K562 (cell line): Measurements from ENCODE around the gene LCA5L. TPM values are rescaled to one million over a fixed set of nuclear protein-coding genes. Genes with fewer than 3 reads are reported as not detected.

Experiments
- CBX3 ChIP-seq, 2 experiments: IDR thresholded peaks; 1 replicate in 1 of 2; 2 replicates in 1 of 2; pipeline ENCODE4 v1.6.1; 2012; ENCODE audit warnings: inconsistent platforms in 2 of 2, low read length in 2 of 2, borderline replicate concordance in 1 of 2, control low read depth in 1 of 2
- GABPB1 ChIP-seq: sonication (generic); formaldehyde crosslinking; IDR thresholded peaks from 2 replicates; pipeline ENCODE4 v1.8.0; 2022; ENCODE audit warnings: mild to moderate bottlenecking, missing genetic modification reagents
- PCBP2 ChIP-seq: fragments of 200-400 bp; formaldehyde crosslinking; IDR thresholded peaks from 2 replicates; pipeline ENCODE4 v1.6.1; 2018; ENCODE audit warnings: low read length, low read depth, mild to moderate bottlenecking, moderate library complexity; ENCODE audit not compliant: poor library complexity, severe bottlenecking
- RB1 ChIP-seq: fragments of 450-650 bp; IDR thresholded peaks from 2 replicates; pipeline ENCODE4 v1.6.1; 2017; ENCODE audit warnings: low read depth, mild to moderate bottlenecking
- SMARCB1 ChIP-seq: IDR thresholded peaks from 2 replicates; pipeline ENCODE4 v1.6.1; 2011; ENCODE audit warnings: improper control_type of control experiment, low read depth; ENCODE audit not compliant: insufficient read length
- SMC3 ChIP-seq: conservative IDR thresholded peaks from 2 replicates; pipeline ENCODE4 v1.6.1; 2011; ENCODE audit warnings: low read depth, low read length, improper control_type of control experiment; ENCODE audit not compliant: insufficient read depth
- U2AF2 ChIP-seq: fragments of 200-400 bp; formaldehyde crosslinking; optimal IDR thresholded peaks from 2 replicates; pipeline ENCODE3; 2017; ENCODE audit warnings: low read depth, mild to moderate bottlenecking, low read length
- ZBTB40 ChIP-seq, 2 experiments: fragments of 450-650 bp in 1 of 2; sonication (generic) in 1 of 2; formaldehyde crosslinking in 1 of 2; IDR thresholded peaks; 2 replicates each; pipeline versions ENCODE4 v1.7.1 to v1.9.0; 2016 to 2022; ENCODE audit warnings: inconsistent platforms in 1 of 2, mild to moderate bottlenecking in 1 of 2, missing genetic modification reagents in 1 of 2
- ZNF707 ChIP-seq: fragments of 250-450 bp; sonication (Bioruptor Pico); conservative IDR thresholded peaks from 2 replicates; pipeline ENCODE4 v1.8.0; 2022; ENCODE audit warnings: inconsistent platforms, mild to moderate bottlenecking, moderate library complexity
- polyA plus RNA-seq, 8 experiments: library from polyadenylated mRNA; depleted of rRNA in 4 of 8; stranded (reverse) in 5 of 8; unstranded in 3 of 8; fragments of >200 nt; fragmentation: Nextera tagmentation in 2 of 8; fragmentation: Illumina TruSeq in 1 of 8; extraction: Ambion mirVana in 2 of 8; extraction: Trizol in 1 of 8; gene quantifications; 2 replicates each; pipeline versions ENCODE4 v1.2.1 to v1.2.3, GENCODE V29; 2011 to 2014; ENCODE audit warnings: inconsistent platforms in 1 of 8, missing spikeins in 1 of 8
- total RNA-seq, 7 experiments: library from RNA; depleted of rRNA in 6 of 7; stranded (reverse); fragments of >200 nt in 6 of 7; fragmentation: Illumina TruSeq in 2 of 7; extraction: Trizol in 2 of 7; gene quantifications; 2 replicates each; pipeline versions ENCODE4 v1.2.1 to v1.2.3, GENCODE V29; 2011 to 2021; ENCODE audit warnings: low replicate concordance in 1 of 7
- TF ChIP-seq, protein P1 (sequence below), 2 experiments: fragments of 150-350 bp in 1 of 2; IDR thresholded peaks; 2 replicates each; pipeline ENCODE4 v1.6.1; 2012 to 2016; ENCODE audit warnings: low read depth in 2 of 2, low read length in 2 of 2, mild to moderate bottlenecking in 1 of 2, moderate library complexity in 1 of 2
- TF ChIP-seq, protein P2 (sequence below): fragments of 450-650 bp; formaldehyde crosslinking; IDR thresholded peaks from 2 replicates; pipeline ENCODE4 v1.4.0; 2020; ENCODE audit warnings: mild to moderate bottlenecking, moderate library complexity

LCA5L gene
- total and polyA plus RNA-seq, 9 of the 15 experiments (the other 6 are each of a cell fraction or from before 2014, with no cell fraction given) = 1.8 to 4.9 (median 3.8) TPM

DNA sequence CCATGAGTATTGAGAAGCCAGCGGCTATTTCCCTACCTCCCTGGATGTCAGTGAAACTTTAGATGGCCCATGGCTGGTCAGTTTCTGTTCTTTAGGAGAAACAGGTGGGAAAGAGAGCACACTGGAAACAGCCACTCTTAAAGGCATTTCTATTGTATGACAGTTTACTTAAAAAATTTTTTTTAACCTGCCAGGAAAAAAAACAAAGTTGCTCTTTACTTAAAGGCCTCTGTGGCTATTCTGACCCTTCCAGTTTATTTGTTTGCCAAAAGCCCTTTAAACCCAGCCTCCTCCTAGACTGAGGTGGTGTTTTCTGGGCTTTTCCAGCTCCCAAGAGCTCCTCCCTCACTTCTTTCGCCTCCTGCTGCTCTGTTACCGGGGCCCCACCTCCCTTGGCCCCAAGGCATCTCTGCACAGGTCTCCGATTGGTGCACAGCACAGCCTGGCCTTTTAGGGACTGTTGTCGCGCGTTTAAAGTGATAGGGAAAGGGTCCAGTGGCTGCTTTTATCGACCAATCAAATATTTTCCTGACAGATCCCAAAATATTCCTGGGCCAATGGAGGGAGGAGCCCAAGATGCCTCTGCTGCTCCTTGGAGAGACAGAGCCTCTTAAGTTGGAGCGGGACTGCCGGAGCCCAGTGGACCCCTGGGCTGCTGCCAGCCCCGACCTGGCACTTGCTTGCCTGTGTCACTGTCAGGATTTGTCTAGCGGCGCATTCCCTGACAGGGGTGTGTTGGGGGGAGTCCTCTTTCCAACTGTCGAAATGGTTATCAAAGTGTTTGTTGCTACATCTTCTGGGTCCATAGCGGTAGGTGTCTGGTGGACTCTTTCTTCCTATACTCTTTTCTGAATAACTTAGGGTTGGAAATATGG is 6.0 kb upstream of the LCA5L start, which contains the start of gene SH3BGR (continued):
- TF ChIP-seq ZBTB40 (IDR thresholded peaks at IDR 0.05) (no peak; the same call in 1 of the 2 replicates), ZBTB40 (CRISPR knock-in tag; IDR thresholded peaks at IDR 0.05) (no peak), GABPB1 (CRISPR knock-in tag) (no peak), SMARCB1 (no peak), ZNF707 (no peak), RB1 (no peak), U2AF2 (no peak), PCBP2 (no peak), CBX3 (IDR thresholded peaks at IDR 0.05; ENCODE audit: borderline replicate concordance in 1 of 2, low read length in 2 of 2) (no peak), SMC3 (no peak)
- TF ChIP-seq, protein P1, sequence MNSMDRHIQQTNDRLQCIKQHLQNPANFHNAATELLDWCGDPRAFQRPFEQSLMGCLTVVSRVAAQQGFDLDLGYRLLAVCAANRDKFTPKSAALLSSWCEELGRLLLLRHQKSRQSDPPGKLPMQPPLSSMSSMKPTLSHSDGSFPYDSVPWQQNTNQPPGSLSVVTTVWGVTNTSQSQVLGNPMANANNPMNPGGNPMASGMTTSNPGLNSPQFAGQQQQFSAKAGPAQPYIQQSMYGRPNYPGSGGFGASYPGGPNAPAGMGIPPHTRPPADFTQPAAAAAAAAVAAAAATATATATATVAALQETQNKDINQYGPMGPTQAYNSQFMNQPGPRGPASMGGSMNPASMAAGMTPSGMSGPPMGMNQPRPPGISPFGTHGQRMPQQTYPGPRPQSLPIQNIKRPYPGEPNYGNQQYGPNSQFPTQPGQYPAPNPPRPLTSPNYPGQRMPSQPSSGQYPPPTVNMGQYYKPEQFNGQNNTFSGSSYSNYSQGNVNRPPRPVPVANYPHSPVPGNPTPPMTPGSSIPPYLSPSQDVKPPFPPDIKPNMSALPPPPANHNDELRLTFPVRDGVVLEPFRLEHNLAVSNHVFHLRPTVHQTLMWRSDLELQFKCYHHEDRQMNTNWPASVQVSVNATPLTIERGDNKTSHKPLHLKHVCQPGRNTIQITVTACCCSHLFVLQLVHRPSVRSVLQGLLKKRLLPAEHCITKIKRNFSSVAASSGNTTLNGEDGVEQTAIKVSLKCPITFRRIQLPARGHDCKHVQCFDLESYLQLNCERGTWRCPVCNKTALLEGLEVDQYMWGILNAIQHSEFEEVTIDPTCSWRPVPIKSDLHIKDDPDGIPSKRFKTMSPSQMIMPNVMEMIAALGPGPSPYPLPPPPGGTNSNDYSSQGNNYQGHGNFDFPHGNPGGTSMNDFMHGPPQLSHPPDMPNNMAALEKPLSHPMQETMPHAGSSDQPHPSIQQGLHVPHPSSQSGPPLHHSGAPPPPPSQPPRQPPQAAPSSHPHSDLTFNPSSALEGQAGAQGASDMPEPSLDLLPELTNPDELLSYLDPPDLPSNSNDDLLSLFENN (IDR thresholded peaks at IDR 0.05; ENCODE audit: low read depth in 2 of 2, low read length in 2 of 2) = peak in 1 of 2 experiments; percentile 31; a peak in 1 of 4 replicates
- TF ChIP-seq, protein P2, sequence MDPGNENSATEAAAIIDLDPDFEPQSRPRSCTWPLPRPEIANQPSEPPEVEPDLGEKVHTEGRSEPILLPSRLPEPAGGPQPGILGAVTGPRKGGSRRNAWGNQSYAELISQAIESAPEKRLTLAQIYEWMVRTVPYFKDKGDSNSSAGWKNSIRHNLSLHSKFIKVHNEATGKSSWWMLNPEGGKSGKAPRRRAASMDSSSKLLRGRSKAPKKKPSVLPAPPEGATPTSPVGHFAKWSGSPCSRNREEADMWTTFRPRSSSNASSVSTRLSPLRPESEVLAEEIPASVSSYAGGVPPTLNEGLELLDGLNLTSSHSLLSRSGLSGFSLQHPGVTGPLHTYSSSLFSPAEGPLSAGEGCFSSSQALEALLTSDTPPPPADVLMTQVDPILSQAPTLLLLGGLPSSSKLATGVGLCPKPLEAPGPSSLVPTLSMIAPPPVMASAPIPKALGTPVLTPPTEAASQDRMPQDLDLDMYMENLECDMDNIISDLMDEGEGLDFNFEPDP (CRISPR knock-in tag) = no peak
